B cell (primary cell): ENCODE data around the gene RMND1.

Source experiments
- CTCF ChIP-seq: fragments of 200-600 bp; IDR thresholded peaks from one replicate; pipeline ENCODE4 v1.8.0; 2022; ENCODE audit warnings: antibody characterized with exemption, mild to moderate bottlenecking
- EZH2 ChIP-seq: IDR thresholded peaks from 2 replicates; pipeline ENCODE4 v1.6.1; 2012; ENCODE audit warnings: borderline replicate concordance, low read depth, mild to moderate bottlenecking, moderate library complexity, low read length; ENCODE audit not compliant: insufficient read depth, poor library complexity, severe bottlenecking

- TF ChIP-seq EZH2 (no peak), CTCF (no peak)
Observed at GRCh38 chr6:151414641-151415260, 37.2 kb downstream of the RMND1 start.
